Putamen (tissue), 1 donor: ENCODE measurements around the gene ARL13B.
"Not testable (repeated sequence)": the region's sequence is repeated elsewhere in the genome, so short reads cannot be mapped to it uniquely, and the experiment has no call there.

ENCODE experiments used
- DNase-seq: peaks from one replicate; pipeline ENCODE4 v3.0.0-alpha.2; 2016; ENCODE audit warnings: low spot score

The ARL13B gene

GRCh38 chr3:93979850-93980676 is at the start of gene ARL13B:
TSS of gene ARL13B (plus strand) at chr3:93980155. CDS start at chr3:93980424, 269 bp downstream.
- peak; percentile 98 for DNase-seq

DNA sequence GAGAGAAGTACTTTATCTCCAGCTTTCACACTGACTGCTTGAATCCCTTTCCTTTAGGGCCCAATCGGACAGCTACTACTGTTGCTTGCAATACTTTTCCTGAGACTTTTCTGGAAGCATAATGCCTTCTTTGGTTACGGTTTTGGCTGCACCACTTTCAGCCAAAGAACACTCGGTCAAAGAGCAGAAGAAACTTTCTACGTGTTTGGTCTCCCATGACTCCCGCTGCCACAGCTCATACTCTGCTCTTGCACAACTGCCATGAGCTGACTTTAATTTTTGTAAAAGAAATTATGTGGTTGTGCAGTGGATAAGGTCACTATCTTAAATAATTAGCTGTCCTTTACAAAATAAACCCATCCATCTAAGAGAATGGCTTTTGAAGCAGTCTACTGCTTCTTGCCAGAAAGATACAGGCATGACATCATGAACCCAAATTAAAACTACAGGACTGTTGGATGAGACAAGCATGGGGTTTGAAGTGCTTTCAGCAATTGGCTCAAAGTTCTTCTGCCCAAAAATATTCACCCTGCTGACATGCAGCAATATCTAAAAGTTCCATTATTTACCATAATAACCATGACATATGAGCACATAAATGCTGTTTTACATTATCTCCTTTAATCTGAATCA is 48.2 kb upstream of the ARL13B start:
- DNase-seq, result no peak

DNA sequence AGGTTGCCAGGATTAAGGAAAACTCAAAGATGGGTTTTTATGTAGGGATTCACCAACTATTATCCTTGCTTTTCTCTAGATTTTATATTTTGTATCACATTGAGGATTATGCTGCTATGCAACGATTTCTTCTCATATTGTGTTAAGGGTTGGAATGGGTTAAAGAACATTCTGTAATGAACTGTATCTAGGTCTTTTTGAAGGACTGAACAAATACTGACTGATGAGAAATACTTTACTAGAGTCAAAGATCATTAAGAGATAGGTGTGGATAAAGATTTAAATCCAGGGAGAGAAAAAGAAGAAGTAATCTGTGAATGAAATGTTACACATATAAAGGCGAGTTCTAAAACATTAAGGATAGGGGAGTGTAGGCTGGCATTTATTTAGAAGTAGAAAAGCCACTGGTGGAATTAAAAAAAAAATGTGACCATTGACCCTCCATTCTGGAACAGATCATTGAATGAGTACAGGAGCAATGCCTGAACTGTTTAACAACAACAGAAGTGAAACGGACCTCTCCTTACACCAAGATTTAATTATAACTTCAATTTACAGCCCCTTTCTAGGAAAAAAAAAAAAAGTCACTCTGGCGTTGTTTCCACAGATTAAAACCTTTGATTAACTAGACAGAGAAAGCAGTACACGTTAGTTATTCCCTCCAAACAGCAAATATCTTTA is 45.4 kb upstream of the ARL13B start:
- no peak for DNase-seq

- DNase-seq, result no peak
Observed at GRCh38 chr3:93936549-93936948, 43.4 kb upstream of the ARL13B start.

DNA sequence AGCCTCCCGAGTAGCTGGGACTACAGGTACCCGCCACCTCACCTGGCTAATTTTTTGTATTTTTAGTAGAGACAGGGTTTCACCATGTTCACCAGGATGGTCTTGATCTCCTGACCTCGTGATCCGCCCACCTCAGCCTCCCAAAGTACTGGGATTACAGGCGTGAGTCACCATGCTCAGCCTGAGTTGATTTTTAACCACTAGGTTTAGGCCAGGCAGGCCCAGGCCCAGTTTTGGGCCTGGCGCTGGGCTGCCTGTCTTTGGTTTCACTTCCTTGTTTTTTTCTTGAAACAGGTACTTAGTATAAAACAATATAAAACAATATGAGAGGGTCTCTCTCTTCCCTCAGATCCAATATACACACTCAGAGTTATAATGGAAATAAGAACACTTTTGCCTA is 42.5 kb upstream of the ARL13B start:
- not testable (repeated sequence) for DNase-seq

DNA sequence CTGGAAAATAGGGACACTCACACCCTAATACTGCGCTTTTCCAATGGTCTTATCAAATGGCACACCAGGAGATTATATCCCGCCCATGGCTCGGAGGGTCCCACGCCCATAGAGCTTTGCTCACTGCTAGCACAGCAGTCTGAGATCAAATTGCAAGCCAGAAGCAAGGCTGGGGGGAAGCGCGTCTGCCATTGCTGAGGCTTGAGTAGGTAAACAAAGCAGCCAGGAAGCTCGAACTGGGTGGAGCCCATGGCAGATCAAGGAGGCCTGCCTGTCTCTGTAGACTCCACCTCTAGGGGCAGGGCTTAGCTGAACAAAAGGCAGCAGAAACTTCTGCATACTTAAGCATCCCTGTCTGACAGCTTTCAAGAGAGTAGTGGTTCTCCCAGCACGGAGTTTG is 30.0 kb upstream of the ARL13B start:
- not testable (repeated sequence) for DNase-seq

- DNase-seq, result no peak
Observed at GRCh38 chr3:93961026-93961425, 18.9 kb upstream of the ARL13B start.

DNA sequence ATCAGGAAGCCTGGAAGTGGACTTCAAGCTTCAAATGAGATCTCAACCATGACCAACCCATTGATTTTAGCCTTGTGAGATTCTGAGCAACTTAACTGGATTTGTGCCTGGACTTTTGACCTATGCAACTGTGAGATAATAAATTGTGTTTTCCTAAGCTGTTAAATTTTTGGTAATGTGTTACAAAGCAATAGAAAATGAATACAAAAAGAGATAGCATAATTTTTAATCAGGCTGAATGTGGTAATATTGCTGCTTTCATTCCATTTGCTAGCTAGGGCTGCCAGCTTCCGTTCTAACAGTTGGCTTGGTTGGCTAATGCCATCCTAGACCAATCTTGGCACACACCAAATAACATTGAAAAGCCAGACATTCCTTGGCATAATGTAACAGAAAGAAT is 18.5 kb upstream of the ARL13B start:
- DNase-seq, result no peak

- DNase-seq, result no peak
Observed at GRCh38 chr3:93962798-93963197, 17.2 kb upstream of the ARL13B start.

DNA sequence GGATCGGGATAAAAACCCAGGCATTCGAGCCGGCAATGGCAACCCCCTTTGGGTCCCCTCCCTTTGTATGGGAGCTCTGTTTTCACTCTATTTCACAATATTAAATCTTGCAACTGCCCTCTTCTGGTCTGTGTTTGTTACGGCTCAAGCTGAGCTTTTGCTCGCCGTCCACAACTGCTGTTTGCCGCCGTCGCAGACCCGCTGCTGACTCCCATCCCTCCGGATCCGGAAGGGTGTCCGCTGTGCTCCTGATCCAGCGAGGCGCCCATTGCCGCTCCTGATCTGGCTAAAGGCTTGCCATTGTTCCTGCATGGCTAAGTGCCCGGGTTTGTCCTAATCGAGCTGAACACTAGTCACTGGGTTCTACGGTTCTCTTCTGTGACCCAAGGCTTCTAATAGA is 14.8 kb upstream of the ARL13B start:
- not testable (repeated sequence) for DNase-seq

DNA sequence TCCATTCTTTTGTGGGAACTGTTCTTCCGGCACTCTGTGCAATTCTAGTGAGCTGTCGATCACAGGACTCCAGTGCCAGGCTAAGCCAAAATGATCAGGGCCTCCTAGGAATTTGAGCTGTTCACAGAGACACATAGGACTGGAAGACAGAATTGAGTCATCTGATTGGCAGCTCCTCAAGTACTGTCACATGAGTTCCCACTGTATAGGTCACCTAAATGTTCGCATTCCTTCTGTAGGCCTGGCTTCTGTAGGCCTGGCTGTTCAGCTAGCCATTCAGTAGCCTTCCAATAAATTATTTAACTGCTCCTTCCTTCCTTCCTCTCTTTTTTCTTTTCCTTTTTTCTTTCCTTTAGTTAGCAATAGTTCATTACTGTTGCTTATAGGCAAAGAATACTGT is 10.5 kb upstream of the ARL13B start:
- no peak for DNase-seq

- DNase-seq, result no peak
Observed at GRCh38 chr3:93969997-93970396, 10.0 kb upstream of the ARL13B start.

DNA sequence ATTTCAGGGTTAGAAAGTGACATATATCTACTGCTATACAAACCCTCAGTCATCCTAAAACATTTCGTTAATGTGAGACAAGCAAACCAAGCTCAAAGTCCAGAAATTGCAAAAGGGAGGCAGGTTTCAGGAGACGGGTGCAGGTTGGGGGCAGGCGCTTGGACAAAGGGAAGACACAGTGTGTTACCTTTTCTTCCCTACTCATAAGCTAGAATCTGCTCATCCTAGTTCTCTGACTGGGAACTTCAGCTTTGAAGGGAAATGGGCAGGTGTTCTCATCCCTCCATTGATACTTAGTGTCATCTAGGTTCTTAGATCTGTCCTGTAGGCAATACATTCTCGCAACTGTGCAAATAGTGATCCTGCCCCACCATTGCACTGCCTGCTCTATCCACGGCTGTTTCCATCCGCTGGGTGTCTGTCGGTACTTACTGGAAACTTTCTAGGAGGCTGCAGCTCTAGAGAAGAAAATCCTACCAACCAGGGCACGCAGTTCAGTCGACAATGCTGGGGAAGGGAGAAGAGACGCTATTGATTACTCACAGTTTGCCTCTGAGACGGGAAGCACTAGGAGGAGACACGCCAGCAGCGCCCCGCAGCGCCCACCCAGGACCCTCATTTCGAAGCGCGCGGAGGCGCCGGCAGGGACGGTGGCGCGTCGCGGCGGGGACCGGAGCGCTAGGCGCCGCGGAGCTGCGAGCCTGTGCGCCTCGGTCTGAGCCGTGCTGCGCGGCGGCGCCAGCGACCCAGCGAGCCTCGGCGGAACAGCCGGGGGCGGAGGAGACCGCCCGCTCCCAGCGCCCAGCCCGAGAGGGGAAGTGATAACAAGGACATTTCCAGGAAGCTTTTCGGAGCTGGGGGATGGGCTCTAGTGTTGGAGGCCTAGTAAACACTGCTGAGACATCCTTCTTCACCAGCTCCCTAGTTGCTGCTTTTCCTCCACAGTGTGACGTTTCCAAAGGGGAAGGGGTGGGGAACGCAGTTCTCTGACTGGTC is 6.5 kb upstream of the ARL13B start, which contains the start of gene PROS1:
Gene PROS1 (minus strand): TSS at position 766 of the 996 bp plus-strand sequence. CDS start 147 bp downstream, at position 619.
- DNase-seq, result peak; percentile 63

DNA sequence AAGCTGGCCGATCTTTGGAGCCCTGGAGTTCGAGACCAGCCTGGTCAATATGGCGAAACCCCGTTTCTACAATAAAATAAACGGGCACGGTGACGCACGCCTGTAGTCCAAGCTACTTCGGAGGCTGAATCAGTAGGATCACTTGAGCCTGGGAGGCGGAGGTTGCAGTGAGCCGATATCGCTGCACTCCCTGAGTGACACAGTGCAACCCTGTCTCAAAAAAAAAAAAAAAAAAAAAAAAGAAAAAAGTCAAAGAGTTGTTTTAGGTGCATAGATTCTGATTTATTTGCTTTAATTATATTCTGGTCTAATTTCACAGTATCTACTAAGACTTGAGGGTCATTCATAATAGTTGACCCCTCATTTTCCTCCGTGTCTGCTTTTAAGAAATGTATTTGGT is 1.7 kb downstream of the ARL13B start:
- DNase-seq, result no peak

- no peak for DNase-seq
Observed at GRCh38 chr3:93983408-93983807, 3.5 kb downstream of the ARL13B start.

- no peak for DNase-seq
Observed at GRCh38 chr3:93984618-93985017, 4.7 kb downstream of the ARL13B start.

DNA sequence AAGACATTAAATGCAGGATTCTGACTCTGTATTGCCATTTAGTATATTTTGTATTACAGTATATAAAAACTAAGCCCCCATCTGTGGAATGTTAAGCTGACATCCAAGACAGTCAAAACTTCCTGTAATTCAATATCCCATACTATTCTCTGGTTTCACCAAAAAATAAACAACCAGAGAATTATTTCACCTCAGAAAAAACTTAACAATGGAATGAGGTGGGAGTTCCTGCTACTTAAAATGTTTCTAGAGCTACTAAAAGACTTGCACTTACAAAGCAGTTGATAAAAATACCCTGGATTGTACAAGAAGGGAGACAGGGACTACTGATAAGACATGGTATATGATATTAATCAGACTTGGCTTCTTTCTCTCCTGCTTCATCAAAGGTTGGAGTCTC is 8.3 kb downstream of the ARL13B start:
- no peak for DNase-seq

GRCh38 chr3:93988764-93989163 is 8.8 kb downstream of the ARL13B start:
- DNase-seq, result no peak

- no peak for DNase-seq
Observed at GRCh38 chr3:93989241-93989640, 9.3 kb downstream of the ARL13B start.

GRCh38 chr3:93991631-93992030 is 11.7 kb downstream of the ARL13B start:
- no peak for DNase-seq

DNA sequence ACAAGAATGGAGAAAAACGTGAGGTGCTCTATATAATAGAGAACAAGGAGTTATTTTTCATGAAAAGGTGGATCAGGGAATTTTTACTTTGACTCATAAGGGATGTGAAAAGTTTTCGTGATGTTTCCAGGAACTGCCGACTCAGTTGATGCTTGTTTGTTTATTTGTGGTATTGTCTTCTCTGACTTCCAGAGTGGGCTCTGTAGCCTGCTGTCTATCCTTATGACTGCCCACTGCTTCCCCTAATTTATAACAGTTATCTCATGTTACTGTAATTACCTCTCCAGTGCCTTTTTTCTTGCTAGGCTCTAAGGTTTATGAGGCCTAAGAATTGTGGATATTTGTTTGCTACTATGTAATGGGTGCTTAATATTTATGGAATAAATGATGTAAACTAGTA is 12.3 kb downstream of the ARL13B start:
- no peak for DNase-seq

DNA sequence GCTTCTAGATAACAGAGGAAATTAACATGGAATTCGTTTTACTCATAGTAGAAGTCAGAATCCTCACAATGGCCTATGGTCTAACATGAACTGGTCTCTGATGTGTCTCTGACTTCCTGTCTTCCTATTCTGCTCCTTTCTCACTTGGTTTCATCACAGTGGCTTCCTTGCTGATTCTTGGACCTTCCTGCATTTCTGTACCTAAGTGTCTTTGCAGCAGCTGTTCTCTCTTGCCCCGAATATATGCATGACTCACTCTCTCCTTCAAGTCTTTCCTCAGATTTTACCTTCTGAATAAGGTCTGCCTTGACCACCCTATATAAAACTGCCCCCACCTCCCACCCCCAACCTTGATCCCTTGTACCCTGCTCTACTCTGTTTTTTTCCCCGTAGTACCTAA is 14.1 kb downstream of the ARL13B start:
- DNase-seq, result no peak
